Nephron progenitor cell (in vitro differentiated cells): ENCODE data around the gene CHSY1.

Experiments
- DNase-seq: peaks from one replicate; pipeline ENCODE4 v3.0.0; 2021
- H3K27ac Mint-ChIP-seq: 2 replicates; pipeline ENCODE4 v1.8.0; 2021; ENCODE audit warnings: mild to moderate bottlenecking, moderate library complexity, mixed read lengths
- H3K27me3 Mint-ChIP-seq: 2 replicates; pipeline ENCODE4 v1.8.0; 2021; ENCODE audit warnings: mild to moderate bottlenecking, low read depth, mixed read lengths; ENCODE audit not compliant: poor library complexity
- H3K36me3 Mint-ChIP-seq: 2 replicates; pipeline ENCODE4 v1.8.0; 2021; ENCODE audit warnings: low read depth, mixed read lengths
- H3K4me1 Mint-ChIP-seq: 2 replicates; pipeline ENCODE4 v1.8.0; 2021; ENCODE audit warnings: mixed read lengths
- H3K4me3 Mint-ChIP-seq: 2 replicates; pipeline ENCODE4 v1.8.0; 2021; ENCODE audit warnings: mild to moderate bottlenecking, moderate library complexity, mixed read lengths
- H3K9me3 Mint-ChIP-seq: 2 replicates; pipeline ENCODE4 v1.8.0; 2021; ENCODE audit warnings: mild to moderate bottlenecking, moderate library complexity, mixed read lengths
- TF ChIP-seq, protein P1 (sequence below): fragments of 200-600 bp; sonication (generic); IDR thresholded peaks from 2 replicates; pipeline ENCODE4 v1.5.0; 2021; ENCODE audit warnings: antibody characterized with exemption

Gene CHSY1

DNA sequence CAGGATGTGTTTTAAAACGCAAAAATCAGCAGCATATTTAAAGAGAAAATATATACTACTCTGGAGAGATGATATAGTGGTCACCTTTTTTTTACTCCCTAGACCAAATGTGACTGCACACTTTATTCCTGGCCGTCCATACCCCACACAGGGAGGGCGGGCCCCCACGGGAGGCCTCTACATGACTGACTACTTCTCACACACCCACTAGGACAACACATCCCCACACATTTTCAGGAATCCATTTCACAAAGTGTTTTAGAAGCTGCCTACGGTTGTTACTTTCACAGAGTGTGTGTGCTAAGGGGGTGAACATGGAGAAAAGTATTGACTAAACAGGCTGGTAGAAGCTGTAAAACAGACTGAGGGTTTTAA lies 67.9 kb downstream of the CHSY1 start:
- peaks cover under 1% of the 10 kb centered on the region for H3K9me3 Mint-ChIP-seq
- TF ChIP-seq, protein P1, sequence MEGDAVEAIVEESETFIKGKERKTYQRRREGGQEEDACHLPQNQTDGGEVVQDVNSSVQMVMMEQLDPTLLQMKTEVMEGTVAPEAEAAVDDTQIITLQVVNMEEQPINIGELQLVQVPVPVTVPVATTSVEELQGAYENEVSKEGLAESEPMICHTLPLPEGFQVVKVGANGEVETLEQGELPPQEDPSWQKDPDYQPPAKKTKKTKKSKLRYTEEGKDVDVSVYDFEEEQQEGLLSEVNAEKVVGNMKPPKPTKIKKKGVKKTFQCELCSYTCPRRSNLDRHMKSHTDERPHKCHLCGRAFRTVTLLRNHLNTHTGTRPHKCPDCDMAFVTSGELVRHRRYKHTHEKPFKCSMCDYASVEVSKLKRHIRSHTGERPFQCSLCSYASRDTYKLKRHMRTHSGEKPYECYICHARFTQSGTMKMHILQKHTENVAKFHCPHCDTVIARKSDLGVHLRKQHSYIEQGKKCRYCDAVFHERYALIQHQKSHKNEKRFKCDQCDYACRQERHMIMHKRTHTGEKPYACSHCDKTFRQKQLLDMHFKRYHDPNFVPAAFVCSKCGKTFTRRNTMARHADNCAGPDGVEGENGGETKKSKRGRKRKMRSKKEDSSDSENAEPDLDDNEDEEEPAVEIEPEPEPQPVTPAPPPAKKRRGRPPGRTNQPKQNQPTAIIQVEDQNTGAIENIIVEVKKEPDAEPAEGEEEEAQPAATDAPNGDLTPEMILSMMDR: no peak
- no peak overlapping the region for H3K4me3 Mint-ChIP-seq
- H3K27ac Mint-ChIP-seq: no peak overlapping the region
- H3K36me3 Mint-ChIP-seq: peaks cover 70% of the 10 kb centered on the region
- no peak for DNase-seq
- no peaks in the 10 kb centered on the region for H3K27me3 Mint-ChIP-seq
- H3K4me1 Mint-ChIP-seq: peaks cover 38% of the 10 kb centered on the region

DNA sequence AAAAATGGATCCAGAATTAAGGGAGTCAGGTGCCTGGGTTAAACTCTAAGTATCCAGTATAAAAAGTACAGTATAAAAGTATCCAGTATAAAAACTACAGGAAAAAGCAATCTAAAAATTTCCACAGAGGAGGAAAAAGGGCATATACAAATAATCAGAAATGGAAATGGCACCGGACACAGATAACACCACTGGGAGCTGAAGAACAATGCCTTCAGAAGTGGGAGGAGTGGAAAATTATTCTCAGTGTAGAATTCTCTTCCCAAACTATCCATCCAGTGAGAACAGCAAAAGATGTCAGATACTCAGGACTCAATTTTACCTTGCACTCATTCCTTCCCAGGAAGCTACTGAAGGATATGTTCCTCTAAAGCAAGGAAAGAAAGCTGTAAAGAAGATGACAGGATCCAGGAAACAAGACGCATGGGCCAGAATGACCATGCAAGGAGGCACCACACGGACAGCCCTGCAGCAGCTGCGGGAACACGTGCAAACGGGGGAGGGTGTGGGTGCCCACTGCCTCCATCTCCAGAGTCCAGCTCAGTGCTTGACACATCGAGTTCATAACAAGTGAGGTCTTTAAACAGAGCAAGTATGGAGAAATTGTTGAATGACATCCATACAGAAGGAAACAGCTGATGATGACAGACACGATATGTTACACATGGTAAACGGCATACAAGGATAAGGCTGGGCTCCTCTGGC lies 68.5 kb downstream of the CHSY1 start:
- Mint-ChIP-seq H3K27ac (no peak overlapping the region), H3K4me1 (peaks cover 34% of the 10 kb centered on the region), H3K36me3 (peaks cover 75% of the 10 kb centered on the region), H3K4me3 (no peak overlapping the region), H3K27me3 (no peaks in the 10 kb centered on the region), H3K9me3 (peaks cover 5% of the 10 kb centered on the region)
- TF ChIP-seq, protein P1: no peak
- DNase-seq: no peak

DNA sequence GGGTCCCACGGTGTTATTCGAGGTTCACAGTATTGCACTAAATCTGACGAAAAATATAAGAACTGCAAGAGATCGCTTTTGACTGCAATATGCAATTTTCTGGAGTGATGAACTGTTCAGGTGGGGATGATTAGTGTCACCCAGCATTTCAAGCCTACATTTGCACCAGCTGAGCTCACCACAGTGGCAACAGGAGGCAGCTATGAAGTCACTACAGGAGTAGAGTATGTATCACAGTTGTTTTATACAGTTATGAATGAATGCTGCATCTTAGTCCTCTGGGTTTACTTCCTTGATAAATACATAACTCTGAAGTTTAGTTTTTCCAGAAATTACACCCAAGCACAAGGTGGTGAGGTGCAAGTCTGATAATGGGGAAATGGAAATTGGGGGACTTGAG lies 69.6 kb downstream of the CHSY1 start:
- H3K4me3 Mint-ChIP-seq: no peak overlapping the region
- H3K27me3 Mint-ChIP-seq: no peaks in the 10 kb centered on the region
- TF ChIP-seq, protein P1: no peak
- H3K9me3 Mint-ChIP-seq: peaks cover 14% of the 10 kb centered on the region
- no peak for DNase-seq
- H3K27ac Mint-ChIP-seq: peak overlapping the region; percentile 19
- peaks cover 26% of the 10 kb centered on the region for H3K4me1 Mint-ChIP-seq
- H3K36me3 Mint-ChIP-seq: peaks cover 81% of the 10 kb centered on the region

DNA sequence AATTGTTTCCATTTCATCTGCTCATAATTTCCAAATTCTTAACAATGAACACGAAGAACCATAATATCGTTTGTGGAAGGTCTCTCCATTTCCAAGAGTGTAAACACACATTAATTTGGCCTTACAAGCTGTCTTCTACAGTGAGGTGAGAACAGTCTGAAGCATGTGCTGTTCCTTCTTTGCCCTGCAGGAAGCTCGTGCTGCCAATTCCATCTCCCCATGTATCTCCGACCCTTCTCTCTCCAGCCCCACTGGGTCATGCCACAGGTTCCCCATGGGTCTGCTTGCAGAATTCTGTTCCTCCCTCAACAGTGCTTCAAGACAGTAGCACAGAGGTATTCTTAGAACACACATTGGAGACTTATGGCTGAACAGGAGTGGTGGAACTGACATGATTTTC lies 70.5 kb downstream of the CHSY1 start:
- Mint-ChIP-seq H3K36me3 (peaks cover 83% of the 10 kb centered on the region), H3K27me3 (no peaks in the 10 kb centered on the region), H3K4me1 (peaks cover 26% of the 10 kb centered on the region), H3K9me3 (peaks cover 14% of the 10 kb centered on the region), H3K27ac (peak overlapping the region; percentile 6), H3K4me3 (no peak overlapping the region)
- TF ChIP-seq, protein P1: no peak
- DNase-seq: no peak

DNA sequence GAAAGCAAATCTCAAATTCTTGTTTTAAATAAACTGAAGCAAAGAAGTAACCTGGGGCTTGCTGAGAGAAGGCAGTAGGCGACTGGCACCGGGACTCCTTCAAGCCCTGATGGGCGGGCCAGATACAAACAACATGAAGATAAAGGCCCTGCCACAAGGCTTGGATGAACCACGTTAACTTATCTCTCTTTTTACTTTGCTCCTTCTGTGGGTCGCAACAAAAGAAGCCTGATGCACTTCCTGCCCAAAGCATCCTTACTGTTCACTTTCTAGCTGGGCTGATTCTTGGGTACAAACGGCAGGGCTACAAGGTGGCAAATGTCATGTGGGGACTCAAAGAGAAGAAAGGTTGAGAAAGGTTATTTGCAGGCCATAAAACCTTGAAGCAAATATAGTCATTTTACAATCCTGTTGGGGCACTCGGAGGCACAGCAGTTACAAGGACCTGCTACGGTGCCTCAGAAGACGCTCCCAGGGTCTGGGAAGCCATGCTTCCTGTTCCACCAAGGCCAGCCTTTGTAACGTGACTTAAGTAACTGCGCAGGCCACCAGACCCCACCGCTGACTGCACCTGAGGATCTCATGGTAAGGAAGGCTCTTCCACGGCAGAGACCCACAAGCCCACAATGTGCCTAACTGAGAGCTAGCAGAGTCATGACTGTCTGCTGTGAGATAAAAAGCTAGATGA lies 71.1 kb downstream of the CHSY1 start:
- TF ChIP-seq, protein P1: no peak
- H3K36me3 Mint-ChIP-seq: peaks cover 88% of the 10 kb centered on the region
- H3K4me3 Mint-ChIP-seq: no peak overlapping the region
- DNase-seq: no peak
- H3K27me3 Mint-ChIP-seq: no peaks in the 10 kb centered on the region
- peak overlapping the region; percentile 16 for H3K27ac Mint-ChIP-seq
- H3K4me1 Mint-ChIP-seq: peaks cover 26% of the 10 kb centered on the region
- peaks cover 14% of the 10 kb centered on the region for H3K9me3 Mint-ChIP-seq
